ENCODE data around the gene ZNF107. TPM values are rescaled to one million over a fixed set of nuclear protein-coding genes. Genes with fewer than 3 reads are reported as not detected.
"Not testable (repeated sequence)": the region's sequence is repeated elsewhere in the genome, so short reads cannot be mapped to it uniquely, and the experiment has no call there.

ZNF107 gene
- total RNA-seq, 1 donor from 2014 or later: 5.9 TPM

GRCh38 chr7:64655811-64656210, 10.1 kb upstream of the ZNF107 start:
- H3K4me3 ChIP-seq (ENCODE audit: low read depth, low read length): no peak overlapping the region
- TF ChIP-seq CTCF (conservative IDR thresholded peaks at IDR 0.05; ENCODE audit: low read depth, low read length): no peak
- DNase-seq (ENCODE audit: low read depth): no peak

GRCh38 chr7:64656489-64656888, 9.4 kb upstream of the ZNF107 start:
- no peak for DNase-seq (ENCODE audit: low read depth)
- H3K4me3 ChIP-seq (ENCODE audit: low read depth, low read length): no peak overlapping the region
- TF ChIP-seq CTCF (conservative IDR thresholded peaks at IDR 0.05; ENCODE audit: low read depth, low read length): no peak

- DNase-seq (ENCODE audit: low read depth); H3K4me3 ChIP-seq (ENCODE audit: low read depth, low read length): not testable (repeated sequence)
These were observed 3.8 kb upstream of the ZNF107 start for GRCh38 chr7:64662091-64662490.

GRCh38 chr7:64666663-64667050, 724 bp downstream of the ZNF107 start:
- H3K4me3 ChIP-seq (ENCODE audit: low read depth, low read length): peak overlapping the region; percentile 95
- no peak for TF ChIP-seq CTCF (conservative IDR thresholded peaks at IDR 0.05; ENCODE audit: low read depth, low read length)
- DNase-seq (ENCODE audit: low read depth): no peak

- DNase-seq (ENCODE audit: low read depth): no peak
- no peak for TF ChIP-seq CTCF (conservative IDR thresholded peaks at IDR 0.05; ENCODE audit: low read depth, low read length)
- no peak overlapping the region for H3K4me3 ChIP-seq (ENCODE audit: low read depth, low read length)
These were observed 1.4 kb downstream of the ZNF107 start for GRCh38 chr7:64667311-64667710.

GRCh38 chr7:64672414-64672813, 6.5 kb downstream of the ZNF107 start:
- no peak for TF ChIP-seq CTCF (conservative IDR thresholded peaks at IDR 0.05; ENCODE audit: low read depth, low read length)
- no peak for DNase-seq (ENCODE audit: low read depth)
- H3K4me3 ChIP-seq (ENCODE audit: low read depth, low read length): no peak overlapping the region

- TF ChIP-seq CTCF (conservative IDR thresholded peaks at IDR 0.05; ENCODE audit: low read depth, low read length): no peak
- DNase-seq (ENCODE audit: low read depth): no peak
- no peak overlapping the region for H3K4me3 ChIP-seq (ENCODE audit: low read depth, low read length)
These were observed 19.2 kb downstream of the ZNF107 start for GRCh38 chr7:64685091-64685490.

GRCh38 chr7:64685741-64686140, 19.8 kb downstream of the ZNF107 start:
- no peak for DNase-seq (ENCODE audit: low read depth)

More at GRCh38 chr7:64685741-64686140, 19.8 kb downstream of the ZNF107 start:
- no peak for TF ChIP-seq CTCF (conservative IDR thresholded peaks at IDR 0.05; ENCODE audit: low read depth, low read length)
- H3K4me3 ChIP-seq (ENCODE audit: low read depth, low read length): no peak overlapping the region

Data from epithelial cell of proximal tubule (primary cell).